HPDE6-E6E7 (cell line): ENCODE results near the gene VMAC.

Experiments used
- DNase-seq: peaks from one replicate; pipeline ENCODE4 v3.0.0; 2011; ENCODE audit warnings: missing footprints; ENCODE audit errors: extremely low spot score

The VMAC gene

DNA sequence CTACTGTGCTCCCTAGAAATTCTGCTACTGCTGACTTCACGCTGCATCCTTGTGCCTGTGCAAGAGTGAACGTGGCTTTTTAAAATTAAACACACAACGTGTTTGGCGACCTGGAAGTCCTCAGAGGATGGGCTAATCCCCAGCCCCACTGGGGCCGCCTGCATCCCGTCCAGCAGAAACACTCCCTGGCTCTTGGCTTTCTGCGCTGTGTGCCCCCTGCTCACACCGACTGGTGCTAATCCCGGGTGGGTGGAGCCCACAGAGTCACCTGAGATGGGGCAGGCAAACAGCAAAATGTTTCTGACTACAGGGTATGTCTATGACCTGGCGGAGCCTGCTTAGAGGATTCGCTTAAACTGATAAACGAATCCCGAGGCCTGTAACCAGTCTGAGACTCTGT lies 24.5 kb downstream of the VMAC start:
- DNase-seq = no peak

DNA sequence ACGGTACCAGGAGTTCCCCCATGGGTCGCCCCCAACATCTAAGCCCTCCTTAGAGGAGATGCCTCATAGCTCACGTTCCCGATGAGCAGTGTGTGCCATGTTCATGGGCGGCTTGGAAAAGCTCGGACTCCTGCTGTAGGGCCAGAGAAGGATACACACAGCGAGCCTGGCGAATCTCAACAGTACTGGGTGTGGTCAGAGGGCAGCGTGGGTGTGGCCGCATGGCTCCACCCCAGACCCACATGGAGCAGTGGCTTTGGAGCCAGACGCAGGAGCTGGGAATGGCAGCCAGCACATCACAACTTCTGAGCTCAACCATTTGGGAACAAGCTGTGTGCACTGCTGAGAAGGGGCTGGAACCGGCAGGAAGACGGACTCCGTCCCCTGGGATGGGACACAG lies 25.0 kb downstream of the VMAC start:
- DNase-seq = no peak

DNA sequence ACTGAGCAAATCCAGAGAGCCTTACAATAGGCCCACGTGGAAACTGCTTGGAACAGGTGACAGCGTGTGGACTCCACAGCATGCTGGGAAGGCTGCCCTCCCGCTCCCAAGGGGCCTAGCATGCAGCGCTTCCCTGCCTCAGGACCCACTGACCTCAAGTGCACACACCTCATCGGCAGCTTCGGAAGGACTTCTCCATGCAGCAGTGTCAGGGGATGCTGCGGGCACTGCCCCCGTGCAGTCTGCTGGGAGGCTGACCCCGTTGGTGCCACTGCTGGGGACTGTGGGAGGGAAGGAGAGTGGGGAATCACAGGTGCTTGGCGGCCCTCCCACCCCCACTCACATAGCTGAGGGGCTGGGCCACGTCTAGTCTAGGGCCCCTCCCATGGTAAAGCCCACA lies 26.6 kb downstream of the VMAC start:
- DNase-seq = no peak

DNA sequence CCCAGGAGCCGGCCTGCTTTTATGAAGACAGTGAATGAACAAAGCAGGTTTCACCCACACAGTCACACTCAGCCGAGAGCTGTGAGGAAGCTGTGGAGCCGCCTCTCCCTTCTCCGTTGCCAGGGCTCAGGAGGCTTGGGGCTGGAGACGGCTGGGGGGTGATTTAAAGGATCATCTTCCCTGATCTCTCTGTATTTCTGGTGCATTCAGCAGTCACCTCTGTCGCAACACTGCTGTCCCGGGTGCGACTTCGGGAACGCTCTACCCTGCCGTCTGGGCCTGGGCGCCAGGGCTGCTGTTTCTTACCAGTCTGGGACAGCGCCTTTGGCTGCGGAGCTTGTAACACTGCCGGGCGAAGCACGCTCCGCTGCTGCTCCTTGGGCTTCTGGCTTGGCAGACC lies 27.5 kb downstream of the VMAC start:
- DNase-seq = no peak

DNA sequence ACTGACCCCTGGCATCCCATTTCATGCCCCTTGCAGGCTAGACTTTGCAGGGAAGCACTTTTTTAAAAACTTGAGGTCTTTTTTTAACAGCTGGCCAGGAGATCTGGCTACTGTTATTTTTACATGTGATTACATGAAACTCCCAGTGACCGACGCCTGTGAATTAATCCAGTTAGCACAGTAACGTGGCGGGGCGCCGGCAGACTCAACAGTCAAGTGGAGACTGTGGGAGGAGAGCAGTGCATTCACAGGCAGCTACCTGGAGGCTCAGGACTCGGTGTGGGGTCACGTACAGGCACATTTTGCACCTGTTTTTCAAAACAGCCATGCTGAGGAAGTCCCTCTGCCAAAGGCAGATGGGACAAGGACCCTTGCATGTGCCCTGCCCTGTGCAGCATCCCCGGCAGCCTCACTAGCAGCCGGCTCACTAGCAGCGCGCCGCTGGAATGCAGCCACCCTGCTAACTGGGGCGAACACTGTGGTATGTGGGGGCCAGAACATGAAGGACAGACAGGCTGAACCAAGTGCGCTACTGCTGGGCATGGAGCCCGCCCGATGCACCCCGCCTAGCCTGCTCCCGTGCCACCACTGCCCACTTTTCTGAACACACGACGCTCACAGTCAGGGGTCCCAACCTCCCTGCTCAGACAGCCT lies 28.1 kb downstream of the VMAC start:
- no peak for DNase-seq

DNA sequence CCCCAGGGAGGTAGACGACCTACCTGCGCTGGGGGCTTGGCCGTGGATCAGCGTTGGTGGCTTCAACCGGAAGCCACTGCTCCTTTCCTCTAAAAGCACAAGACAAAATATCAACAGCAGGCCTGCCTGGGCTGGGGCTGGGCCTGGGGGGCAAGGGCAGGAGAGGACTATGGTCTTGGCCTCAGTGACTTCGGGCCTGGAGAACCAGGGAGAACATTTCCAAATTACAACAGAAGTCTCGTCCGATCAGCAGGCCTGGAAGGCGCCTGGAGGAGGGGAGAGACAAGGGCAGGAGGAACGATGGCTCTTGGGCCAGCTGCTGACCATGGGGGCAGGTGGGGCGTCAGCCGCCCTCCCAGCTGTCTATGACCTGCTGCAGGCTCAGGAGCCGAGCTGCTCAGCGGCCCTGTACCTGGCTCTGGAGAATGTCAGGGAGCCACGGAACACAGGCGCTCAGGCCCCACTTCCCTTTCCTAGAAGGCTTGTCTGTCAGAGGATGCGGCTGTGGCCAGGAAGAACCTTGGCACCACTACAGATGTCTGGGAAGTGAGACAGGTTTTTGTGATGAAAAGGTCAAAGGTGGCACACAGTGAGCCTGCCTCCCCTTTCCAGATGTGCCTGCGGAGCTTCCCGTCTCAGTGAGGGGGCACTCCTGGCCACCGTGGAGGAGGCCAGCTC lies 28.9 kb downstream of the VMAC start:
- DNase-seq = no peak

DNA sequence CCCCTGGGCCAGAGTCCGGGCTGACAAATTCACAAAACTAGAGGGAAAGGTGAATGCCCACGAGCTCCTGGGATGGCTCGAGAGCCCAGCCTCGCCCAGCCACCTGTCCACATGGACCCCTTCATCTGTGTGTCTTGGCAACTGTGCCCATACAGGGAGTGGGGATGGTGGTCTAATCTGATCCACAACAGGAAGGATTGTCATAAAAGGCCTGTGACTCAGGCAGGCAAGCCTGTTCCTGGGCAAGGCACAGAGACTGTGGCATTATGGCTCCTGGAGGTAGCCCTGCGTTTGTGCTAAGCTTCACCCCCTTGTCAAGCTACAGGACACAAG lies 29.4 kb downstream of the VMAC start:
- no peak for DNase-seq

DNA sequence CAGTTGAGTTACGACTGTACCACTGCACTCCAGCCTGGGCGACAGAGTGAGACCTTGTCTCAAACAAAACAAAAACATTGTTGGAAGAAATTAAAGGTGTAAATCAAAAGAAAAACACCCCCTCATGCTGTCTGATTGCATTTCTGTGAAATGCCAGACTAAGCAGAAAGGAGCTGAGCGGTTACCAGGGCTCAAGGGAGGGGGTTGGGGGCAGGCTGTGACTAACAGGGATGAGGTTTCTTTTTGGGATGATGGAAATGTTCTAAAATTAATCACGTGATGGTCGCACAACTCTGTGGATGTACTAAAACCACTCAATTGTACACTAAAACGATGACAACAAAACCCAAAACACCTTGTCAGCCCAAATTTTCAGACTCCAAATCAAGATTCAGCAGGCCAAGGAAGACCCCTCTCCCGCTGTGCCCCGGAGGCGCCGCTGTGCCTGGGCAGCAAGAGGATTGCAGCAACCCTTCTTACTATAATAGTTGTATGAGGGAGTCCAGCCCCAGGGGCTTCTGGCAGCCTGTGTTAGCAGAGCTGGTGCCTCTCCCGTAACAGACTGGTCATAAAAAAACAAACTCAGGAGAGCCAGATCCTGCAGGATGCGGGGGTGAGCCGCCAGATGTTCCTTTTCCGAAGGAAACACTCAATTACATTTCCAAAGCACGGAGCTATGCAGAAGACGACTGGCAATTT lies 30.3 kb downstream of the VMAC start:
- no peak for DNase-seq

DNA sequence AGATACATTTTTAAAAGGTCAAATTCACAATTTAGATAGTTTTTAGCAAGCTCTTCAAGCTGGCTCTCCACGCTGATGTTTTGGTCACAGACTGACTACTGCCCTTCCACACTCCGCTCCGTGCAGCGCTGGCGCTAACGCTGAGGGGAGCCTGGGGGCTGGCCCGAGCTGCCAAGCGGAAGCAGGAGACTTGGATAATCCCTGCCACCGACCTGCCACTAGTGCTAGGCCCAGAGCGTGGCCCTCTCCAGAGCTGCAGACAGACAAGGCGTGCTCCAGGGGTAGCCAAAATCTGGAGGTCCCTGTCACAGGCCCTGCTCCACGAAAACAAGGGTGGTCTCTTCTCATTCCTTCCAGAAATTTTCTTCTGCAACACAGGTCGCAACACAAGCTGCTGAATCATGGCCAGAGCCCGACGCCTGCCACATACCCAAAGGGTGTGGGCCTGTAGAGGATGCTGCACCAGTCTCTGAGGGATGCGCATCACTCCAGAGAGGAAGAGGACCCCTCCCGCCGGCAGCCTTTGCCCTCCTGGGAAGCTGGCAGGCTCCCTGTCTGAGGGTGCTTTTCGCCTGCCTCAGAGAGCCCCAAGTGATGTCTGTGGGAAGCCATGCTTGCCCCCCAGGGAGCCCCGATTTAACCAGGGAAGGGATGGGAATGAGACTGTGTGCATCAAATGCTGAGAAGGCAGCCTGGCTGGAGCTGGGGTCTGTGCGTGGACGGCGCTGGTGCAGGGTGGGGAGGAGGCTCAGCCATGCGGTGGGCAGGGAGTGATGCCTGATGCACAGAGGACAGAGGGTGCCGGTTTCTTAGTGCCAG lies 31.0 kb downstream of the VMAC start:
- no peak for DNase-seq

DNA sequence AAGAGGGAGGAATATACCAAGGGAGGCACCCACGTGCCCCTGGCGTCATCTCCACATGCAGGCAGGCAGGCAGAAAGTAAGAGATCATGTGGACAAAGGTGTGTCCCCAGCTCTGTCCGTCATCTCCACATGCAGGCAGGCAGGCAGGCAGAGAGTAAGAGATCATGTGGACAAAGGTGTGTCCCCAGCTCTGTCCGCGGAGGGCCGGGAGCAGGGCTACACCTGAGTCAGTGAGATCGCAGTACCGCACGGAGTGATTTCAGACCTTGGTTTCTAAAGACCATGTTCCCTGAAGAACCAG lies 31.6 kb downstream of the VMAC start:
- no peak for DNase-seq

DNA sequence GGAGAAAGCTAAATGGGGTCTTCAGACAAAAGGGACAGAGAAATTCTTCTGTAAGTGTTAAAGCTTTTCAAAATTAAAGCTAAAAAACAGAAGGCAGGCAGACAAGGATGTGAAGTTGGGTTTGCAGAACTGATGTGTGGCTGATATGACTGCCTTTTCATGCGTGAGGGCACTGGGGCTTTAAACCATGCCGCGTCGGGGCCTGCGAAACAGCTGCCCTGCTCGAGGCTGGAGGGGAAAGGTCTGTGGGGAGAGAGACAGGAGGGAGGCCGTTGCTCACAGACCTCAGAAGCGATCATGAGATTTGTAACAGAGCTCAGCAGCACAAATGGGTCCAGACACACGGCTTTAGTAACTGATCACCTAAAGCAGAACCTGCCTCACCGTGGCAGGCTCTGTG lies 32.9 kb downstream of the VMAC start:
- no peak for DNase-seq

DNA sequence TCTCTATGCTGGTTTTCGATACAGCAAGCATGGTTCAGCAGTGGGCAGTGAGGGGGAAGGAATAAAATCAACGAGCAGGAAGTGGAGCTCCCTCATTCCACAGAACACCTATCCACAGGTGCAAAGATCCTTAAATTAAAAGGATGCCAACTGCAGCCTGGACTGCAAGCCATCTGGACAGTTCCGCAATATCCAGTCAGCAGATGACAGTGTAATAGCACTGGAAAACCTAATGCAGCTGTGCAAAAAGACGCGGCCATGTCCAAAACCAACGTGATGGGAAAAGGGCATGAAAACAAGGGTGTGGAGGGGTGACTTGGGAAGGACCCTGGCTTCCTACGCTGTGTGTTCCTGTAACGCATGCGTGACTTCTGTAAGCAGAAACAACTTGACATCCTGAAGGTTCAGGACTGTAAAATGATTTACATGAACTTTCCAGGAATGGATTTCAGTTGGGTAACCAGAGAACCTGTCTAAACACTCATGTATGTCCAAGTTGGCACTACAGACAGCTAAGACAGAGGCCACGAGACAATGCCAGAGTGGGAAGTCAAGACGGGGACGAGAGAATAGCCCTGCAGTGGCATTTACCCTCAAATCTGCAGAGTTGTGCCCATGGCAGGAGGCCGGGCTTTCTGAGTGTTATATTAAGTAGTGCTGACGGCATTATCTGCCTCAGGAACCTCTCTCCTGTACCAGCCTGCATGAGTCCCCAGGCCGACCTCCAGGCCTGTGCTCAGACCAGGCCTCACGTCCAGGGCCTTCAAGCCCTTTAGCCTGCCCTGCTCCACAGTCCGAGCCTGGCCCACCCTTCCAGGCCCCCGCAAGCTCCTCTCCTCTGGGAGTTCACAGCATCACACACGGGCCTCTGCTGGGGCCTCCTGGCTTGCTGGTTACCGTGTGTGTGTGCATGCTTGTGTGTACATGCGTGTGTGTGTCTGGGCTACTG lies 35.9 kb downstream of the VMAC start:
- DNase-seq = no peak

DNA sequence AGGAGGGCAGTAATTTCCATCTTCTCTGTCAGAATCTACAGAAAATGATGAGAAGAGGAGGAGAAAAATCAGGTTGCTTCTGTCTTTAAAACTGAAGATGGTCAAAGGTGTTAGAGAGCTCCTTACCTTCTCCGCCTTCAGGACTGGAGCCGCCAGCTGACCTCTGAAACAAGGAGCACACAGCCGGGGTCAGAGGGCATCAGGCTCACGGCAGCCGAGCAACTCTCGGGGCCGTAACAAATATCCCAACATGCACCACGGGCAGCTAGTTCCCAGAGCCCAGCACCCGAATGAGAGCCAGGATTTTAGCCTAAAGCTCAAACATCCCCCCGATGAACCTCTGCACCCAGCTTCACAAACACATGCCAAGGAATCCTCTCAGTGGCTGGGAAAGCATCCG lies 37.0 kb downstream of the VMAC start:
- DNase-seq = no peak

DNA sequence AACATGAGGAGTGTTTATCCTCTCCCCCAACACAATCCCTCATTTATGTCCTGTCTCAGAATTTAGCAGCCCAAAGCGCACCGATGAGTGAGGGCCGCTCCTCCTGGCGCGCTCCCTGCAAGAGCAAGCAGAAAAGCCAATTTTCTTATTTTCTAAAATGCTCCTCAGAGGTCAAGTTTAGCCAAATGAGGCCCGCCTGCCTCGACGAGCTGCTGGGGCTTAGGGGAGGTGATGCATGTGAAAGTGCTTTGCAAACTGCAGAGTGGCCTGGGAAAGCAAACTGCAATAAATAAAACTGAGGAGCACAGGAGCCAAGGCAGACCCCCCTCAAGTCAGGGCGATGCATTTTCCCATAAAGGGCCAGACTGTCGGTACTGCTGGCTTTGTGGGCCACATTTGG lies 38.4 kb downstream of the VMAC start:
- no peak for DNase-seq

DNA sequence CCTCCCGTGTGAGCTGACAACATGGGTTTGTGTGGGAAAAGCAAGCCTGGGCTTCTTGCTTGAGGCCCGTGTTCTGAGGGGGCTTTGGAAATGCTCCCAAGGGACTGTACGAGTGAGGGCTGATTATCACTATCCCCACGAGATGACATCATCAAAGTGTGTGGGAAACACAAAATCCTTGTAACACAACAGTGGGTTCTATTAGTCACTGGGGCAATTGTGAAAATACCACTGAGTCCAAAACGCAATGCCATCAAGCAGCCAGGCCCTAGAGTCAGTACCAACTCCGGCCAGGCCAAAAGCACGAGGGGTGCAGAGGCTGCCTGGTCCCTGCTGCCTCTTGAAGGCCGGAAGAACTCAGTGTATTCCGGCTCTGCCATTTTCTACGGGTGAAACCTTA lies 39.0 kb downstream of the VMAC start:
- DNase-seq = no peak

DNA sequence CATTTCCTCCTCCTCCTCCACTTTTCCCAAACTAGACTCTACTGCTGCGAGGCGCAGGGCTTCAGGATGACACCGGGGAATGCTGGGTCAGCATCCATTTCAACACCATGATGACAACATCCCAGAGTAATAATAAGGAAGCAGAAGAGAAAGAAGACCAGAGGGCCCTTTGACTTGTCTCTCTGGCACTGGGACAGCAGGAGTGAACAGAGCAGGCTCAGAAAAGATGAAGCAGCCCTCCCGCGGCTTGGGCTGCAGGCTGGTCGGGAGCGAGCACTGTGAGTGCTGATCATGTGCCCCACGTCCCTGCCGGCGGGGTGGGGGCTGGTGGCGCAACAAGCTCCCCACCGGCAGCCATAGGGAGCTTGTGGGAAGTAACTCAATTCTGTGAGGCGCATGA lies 42.8 kb downstream of the VMAC start:
- no peak for DNase-seq

DNA sequence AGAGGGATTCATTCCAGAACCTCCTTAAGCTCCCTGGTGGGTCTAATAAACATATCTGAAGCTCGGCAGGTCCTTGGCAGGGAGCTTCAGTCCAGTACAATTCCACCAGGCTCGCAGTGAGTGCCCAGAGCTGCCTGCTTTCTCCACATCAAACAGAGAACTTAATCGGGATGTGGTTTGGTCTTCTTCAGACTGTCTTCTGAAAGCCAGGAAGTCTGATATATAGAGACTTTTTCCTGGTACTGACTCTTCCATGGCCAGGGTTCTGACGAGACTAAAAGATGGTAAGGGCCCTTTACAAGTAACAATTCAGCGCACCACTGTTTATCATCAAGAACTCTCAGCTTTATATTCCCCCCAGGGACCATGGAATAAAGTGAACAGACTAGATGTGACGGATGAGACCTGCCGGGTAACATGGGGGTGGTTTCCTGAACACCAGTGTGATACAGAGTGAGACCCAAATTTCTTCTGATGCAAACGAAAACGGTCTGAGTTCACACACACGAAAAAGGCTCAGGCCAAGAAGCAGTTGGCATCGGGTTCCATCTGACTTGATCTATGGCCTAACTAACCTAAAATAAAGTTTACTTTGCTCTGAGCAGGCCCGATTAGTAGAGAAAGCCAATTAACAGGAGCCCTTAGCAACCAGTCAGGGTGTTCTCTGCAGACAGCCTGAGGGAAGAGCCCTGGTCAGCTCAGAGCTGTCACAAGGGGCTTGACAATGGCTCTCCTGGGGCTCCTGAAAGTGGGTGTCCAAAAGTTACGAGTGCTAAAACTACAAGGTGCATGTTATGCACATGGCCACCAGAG lies 44.3 kb downstream of the VMAC start:
- no peak for DNase-seq

DNA sequence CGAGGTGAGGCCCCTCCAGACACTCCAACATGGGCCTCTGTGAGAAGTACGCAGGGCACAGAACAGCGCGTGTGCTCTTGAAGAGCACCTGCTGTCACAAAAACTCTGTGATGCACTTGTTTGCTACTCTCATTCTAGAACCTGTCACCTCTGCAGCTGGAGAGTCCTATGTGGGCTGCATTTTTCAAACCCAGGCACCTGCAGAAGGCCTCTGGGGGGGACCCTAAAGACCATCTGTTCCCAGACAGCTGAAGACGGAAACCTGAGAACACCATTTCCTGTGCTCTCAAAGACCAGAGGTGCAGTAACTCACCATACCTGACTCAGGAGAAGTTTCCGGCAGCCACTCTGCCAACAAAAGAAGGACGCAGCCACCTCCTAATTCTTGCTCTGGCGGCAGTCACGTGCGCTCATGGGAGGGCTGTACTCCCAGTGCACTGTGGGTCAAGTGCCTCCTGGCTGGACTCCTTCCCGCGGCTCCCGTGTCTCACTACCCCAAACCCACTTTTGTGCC lies 45.2 kb downstream of the VMAC start:
- no peak for DNase-seq

DNA sequence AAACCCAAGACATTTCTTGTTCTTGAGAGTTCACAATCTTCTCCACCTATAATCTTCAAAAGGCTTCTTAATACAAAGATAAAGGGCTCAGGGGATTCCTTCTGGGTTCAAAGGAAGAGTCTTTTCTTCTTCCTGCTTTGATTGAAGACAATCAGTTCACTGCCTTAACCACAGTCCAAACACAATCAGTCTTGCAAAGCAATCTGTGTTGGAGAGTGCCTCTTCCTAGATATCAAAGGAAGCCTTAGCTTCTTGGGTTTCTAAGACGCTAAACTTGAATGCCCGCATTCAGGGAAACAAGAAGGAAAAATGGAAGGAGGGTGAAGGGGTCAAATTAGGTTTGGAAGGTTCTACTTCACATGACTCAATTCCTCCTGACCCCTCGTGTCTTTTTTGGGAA lies 46.1 kb downstream of the VMAC start:
- no peak for DNase-seq

DNA sequence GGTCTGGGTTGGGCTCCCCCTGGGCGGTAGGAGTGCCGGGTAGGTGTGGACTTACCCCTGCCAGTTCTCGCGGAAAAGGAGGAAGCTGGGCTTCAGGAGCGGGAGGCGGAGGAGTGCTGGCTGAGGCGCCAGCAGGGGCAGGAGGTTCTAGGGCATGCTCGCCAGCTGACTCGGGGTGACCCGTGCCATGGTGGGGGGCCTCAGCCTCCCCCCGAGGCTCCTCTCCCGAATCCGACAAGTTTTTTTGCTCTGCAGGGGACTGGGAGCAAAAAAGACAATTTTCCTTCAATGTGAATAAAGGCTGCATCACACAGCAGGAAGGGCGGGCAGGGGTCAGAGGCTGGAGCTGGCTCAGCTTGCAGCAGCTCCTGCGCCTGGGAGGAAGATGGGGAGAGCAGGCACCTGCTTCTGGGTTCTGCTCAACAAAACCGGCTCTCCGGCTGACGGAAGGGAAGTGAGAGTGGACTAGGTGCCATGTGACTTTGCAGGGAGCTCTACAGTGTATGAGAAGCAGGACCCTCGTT lies 46.7 kb downstream of the VMAC start:
- no peak for DNase-seq
